ENCODE measurements around the gene SAMD11. TPM values are rescaled to one million over a fixed set of nuclear protein-coding genes. Genes with fewer than 3 reads are reported as not detected.

Gene SAMD11
- total and polyA plus RNA-seq, 2 donors (not counting 1 experiment from before 2014, with no cell fraction given), result not detected

- no peak overlapping the region for H3K9ac ChIP-seq (ENCODE audit: low read length)
- no peaks in the 10 kb centered on the region for H3K27me3 ChIP-seq (replicated peaks in 1 of 4; ENCODE audit: control extremely low read depth in 1 of 4, control insufficient read depth in 3 of 4, insufficient read depth in 4 of 4, low read length in 3 of 4)
- H3K79me2 ChIP-seq (ENCODE audit: control insufficient read depth, insufficient read depth, low read length), result peaks cover 20% of the 10 kb centered on the region
- Mint-ChIP-seq H3K9me3 (ENCODE audit: insufficient read depth) (no peaks in the 10 kb centered on the region), H3K27me3 (no peaks in the 10 kb centered on the region), H3K4me1 (peaks cover 14% of the 10 kb centered on the region), H3K27ac (no peak overlapping the region), H3K4me3 (no peak overlapping the region)
- no peak overlapping the region for H3K4me3 ChIP-seq (ENCODE audit: control extremely low read depth in 1 of 5, extremely low read depth in 1 of 5, insufficient read depth in 1 of 5, low read depth in 2 of 5, low read length in 4 of 5)
- H3K4me2 ChIP-seq (replicated peaks; ENCODE audit: low read depth, low read length, poor library complexity, severe bottlenecking), result no peak overlapping the region
- WGBS (ENCODE audit: insufficient coverage), result 93% methylated on average over 32 of the region's 32 CpGs
- H4K20me1 ChIP-seq (ENCODE audit: control insufficient read depth, insufficient read depth, low read length, poor library complexity, severe bottlenecking), result peaks cover 90% of the 10 kb centered on the region
- H2AFZ ChIP-seq (ENCODE audit: insufficient read depth, low read depth, low read length, poor library complexity, severe bottlenecking), result no peak overlapping the region
- intact Hi-C loops (cut with micrococcal nuclease), result no loop called here
- no peaks in the 10 kb centered on the region for H3K9me3 ChIP-seq (ENCODE audit: control extremely low read depth in 1 of 3, control insufficient read depth in 2 of 3, insufficient read depth in 1 of 3, low read length in 2 of 3)
- CTCF ChIA-PET, result no interaction called here
- no peak for TF ChIP-seq EZH2 (IDR thresholded peaks at IDR 0.05; ENCODE audit: borderline replicate concordance, insufficient read depth, low read depth, low read length, poor library complexity, severe bottlenecking)
- TF ChIP-seq, protein P1, sequence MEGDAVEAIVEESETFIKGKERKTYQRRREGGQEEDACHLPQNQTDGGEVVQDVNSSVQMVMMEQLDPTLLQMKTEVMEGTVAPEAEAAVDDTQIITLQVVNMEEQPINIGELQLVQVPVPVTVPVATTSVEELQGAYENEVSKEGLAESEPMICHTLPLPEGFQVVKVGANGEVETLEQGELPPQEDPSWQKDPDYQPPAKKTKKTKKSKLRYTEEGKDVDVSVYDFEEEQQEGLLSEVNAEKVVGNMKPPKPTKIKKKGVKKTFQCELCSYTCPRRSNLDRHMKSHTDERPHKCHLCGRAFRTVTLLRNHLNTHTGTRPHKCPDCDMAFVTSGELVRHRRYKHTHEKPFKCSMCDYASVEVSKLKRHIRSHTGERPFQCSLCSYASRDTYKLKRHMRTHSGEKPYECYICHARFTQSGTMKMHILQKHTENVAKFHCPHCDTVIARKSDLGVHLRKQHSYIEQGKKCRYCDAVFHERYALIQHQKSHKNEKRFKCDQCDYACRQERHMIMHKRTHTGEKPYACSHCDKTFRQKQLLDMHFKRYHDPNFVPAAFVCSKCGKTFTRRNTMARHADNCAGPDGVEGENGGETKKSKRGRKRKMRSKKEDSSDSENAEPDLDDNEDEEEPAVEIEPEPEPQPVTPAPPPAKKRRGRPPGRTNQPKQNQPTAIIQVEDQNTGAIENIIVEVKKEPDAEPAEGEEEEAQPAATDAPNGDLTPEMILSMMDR (IDR thresholded peaks at IDR 0.05), result no peak
- H3K36me3 ChIP-seq (replicated peaks in 1 of 2; ENCODE audit: control extremely low read depth in 1 of 2, control insufficient read depth in 1 of 2, extremely low read depth in 1 of 2, insufficient read depth in 2 of 2, low read length in 1 of 2), result peaks cover 0 to 84% of the 10 kb centered on the region in 2 experiments
- H3K27ac ChIP-seq (ENCODE audit: low read length in 2 of 2), result no peak overlapping the region
- peaks cover 14 to 27% of the 10 kb centered on the region in 2 donors for H3K4me1 ChIP-seq (ENCODE audit: control insufficient read depth in 2 of 2, insufficient read depth in 2 of 2, low read length in 2 of 2)
- DNase-seq (no peak), ATAC-seq (ENCODE audit: low read depth) (no peak)
- POLR2A ChIA-PET, result no interaction called here
These were observed 30.0 kb downstream of the SAMD11 start for GRCh38 chr1:953524-954320.

DNA sequence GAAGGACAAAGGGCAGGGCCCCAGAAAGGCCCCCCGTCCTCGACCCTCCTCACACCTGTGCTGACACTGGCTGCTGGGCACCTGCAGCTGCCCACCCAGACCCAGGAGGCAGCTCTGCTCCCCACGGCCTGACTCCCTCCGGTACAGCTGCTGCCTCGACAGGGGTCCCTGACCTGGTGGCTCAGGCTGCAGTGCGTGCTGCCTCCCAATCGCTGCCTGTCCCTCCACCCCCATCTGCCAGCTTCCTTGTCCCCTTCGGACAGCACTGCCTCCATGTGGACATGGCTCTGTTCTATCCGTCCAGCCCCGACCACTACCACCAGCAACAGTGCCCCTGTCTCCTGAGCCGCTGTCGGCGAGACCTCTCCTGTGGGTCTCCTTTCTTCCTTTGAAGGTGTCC, 31.2 kb downstream of the SAMD11 start:
- Mint-ChIP-seq H3K4me1 (peaks cover 14% of the 10 kb centered on the region), H3K27ac (no peak overlapping the region), H3K9me3 (ENCODE audit: insufficient read depth) (no peaks in the 10 kb centered on the region), H3K4me3 (no peak overlapping the region), H3K27me3 (no peaks in the 10 kb centered on the region)
- peaks cover 0 to 72% of the 10 kb centered on the region in 2 experiments for H3K36me3 ChIP-seq (replicated peaks in 1 of 2; ENCODE audit: control extremely low read depth in 1 of 2, control insufficient read depth in 1 of 2, extremely low read depth in 1 of 2, insufficient read depth in 2 of 2, low read length in 1 of 2)
- H3K4me3 ChIP-seq (ENCODE audit: control extremely low read depth in 1 of 5, extremely low read depth in 1 of 5, insufficient read depth in 1 of 5, low read depth in 2 of 5, low read length in 4 of 5), result no peak overlapping the region
- no peak for TF ChIP-seq EZH2 (IDR thresholded peaks at IDR 0.05; ENCODE audit: borderline replicate concordance, insufficient read depth, low read depth, low read length, poor library complexity, severe bottlenecking)
- TF ChIP-seq, protein P1 (IDR thresholded peaks at IDR 0.05), result no peak
- H3K4me1 ChIP-seq (ENCODE audit: control insufficient read depth in 2 of 2, insufficient read depth in 2 of 2, low read length in 2 of 2), result peaks cover 20 to 34% of the 10 kb centered on the region in 2 donors
- no peak overlapping the region for H3K27ac ChIP-seq (ENCODE audit: low read length in 2 of 2)
- no peak overlapping the region for H3K9ac ChIP-seq (ENCODE audit: low read length)
- H3K9me3 ChIP-seq (ENCODE audit: control extremely low read depth in 1 of 3, control insufficient read depth in 2 of 3, insufficient read depth in 1 of 3, low read length in 2 of 3), result no peaks in the 10 kb centered on the region
- H3K79me2 ChIP-seq (ENCODE audit: control insufficient read depth, insufficient read depth, low read length), result peaks cover 23% of the 10 kb centered on the region
- peaks cover 82% of the 10 kb centered on the region for H4K20me1 ChIP-seq (ENCODE audit: control insufficient read depth, insufficient read depth, low read length, poor library complexity, severe bottlenecking)
- no peak overlapping the region for H2AFZ ChIP-seq (ENCODE audit: insufficient read depth, low read depth, low read length, poor library complexity, severe bottlenecking)
- DNase-seq, result no peak
- 95% methylated on average over 13 of the region's 13 CpGs for WGBS (ENCODE audit: insufficient coverage)
- ChIA-PET POLR2A (interaction anchor here (0.6 kb wide), 1 partner anchor 11 kb away, joined by 4 read pairs; no protein-coding TSS in a partner anchor), CTCF (interaction anchor here (0.7 kb wide), 1 partner anchor 90 kb away, joined by 3 read pairs; no protein-coding TSS in a partner anchor)
- ATAC-seq (ENCODE audit: low read depth), result no peak
- intact Hi-C loops (cut with micrococcal nuclease), result no loop called here
- H3K4me2 ChIP-seq (replicated peaks; ENCODE audit: low read depth, low read length, poor library complexity, severe bottlenecking), result no peak overlapping the region
- H3K27me3 ChIP-seq (replicated peaks in 1 of 4; ENCODE audit: control extremely low read depth in 1 of 4, control insufficient read depth in 3 of 4, insufficient read depth in 4 of 4, low read length in 3 of 4), result no peaks in the 10 kb centered on the region
